Stimulated activated CD4-positive, alpha-beta T cell treated with anti-CD3 and anti-CD28 coated beads, Interleukin-12 subunit alpha, Interleukin-12 subunit beta, amount 100 ng/mL, for 48 hours (primary cell): ENCODE results near the gene TMEM156.

ENCODE experiments used
- DNase-seq, 3 donors: peaks; one replicate each; pipeline ENCODE4 v3.0.0-alpha.2; 2020; ENCODE audit warnings: low read depth in 2 of 3, low spot score in 1 of 3

The TMEM156 gene

DNA sequence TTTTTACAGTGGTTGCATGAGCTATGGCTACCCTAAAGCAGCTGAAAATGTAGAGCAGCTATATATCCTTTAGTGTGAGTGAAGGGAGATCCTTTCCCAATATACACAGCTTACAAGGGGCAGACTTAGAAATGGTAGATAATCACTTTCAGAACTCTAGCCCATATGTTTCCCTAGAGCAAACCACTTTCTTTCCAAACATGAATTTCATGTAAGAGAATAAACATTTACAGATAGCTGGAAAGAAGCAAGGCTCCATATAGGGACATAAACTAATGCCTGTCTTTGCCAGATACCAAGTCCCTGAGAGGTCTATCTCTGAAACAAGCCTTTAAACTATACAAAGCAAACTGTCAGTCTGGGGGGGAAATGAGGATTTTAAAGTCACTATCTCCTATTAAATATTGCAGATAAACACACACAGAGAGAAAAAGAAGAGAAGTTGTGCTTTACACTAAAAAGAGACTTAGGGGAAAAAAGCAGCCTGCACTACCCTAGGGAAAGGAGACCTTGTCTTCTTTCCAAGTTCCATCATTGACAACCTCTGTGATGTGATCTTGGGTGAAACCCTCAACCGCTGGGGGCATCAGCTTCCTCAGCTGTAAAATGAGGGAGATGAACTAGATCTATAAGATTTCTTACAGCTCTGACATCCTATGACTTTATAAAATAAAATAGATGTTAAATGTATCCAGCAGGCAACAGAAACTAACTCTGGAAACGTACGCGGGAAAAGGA, 73.6 kb downstream of the TMEM156 start:
- DNase-seq: no peak

DNA sequence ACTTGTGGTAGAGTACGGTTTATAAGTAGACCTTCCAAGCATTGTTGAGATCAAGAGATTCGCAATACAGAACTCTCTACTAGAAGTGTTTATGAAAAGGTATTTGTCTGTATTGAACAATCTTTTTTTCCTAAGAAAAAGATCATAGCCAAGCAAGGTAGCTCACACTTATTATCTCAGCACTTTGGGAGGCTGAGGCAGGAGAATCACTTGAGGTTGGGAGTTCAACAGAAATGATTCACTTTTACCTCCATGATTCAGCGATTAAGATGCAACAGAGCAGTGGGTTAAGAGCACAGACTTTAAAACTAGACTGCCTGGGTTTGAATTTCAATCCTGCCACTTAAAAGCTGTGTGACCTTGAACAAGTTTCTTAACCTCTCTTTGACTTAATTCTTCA, 74.3 kb downstream of the TMEM156 start:
- peak in 2 of 3 donors; percentile 9 to 28 for DNase-seq

GRCh38 chr4:38957261-38957815, 74.9 kb downstream of the TMEM156 start:
- no peak for DNase-seq

DNA sequence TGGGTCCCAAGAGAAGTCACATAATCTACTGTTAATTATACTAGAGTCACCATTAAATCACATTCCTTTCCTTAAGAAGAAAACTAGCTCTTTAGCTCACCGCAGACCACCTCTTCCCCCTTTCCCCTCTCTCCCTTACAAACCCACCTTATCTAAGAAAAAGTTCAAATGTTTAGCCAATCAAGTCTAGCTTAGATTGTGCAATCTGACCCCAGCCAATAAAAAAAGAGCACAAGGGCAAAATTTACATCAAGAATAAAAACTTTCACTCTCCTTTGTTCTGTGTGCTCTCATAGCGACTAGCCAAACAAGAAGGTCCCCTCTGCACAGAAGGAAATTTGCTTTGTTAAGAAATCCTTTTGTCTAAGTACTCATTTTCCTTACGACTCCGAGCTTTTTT, 76.3 kb downstream of the TMEM156 start:
- DNase-seq: no peak

DNA sequence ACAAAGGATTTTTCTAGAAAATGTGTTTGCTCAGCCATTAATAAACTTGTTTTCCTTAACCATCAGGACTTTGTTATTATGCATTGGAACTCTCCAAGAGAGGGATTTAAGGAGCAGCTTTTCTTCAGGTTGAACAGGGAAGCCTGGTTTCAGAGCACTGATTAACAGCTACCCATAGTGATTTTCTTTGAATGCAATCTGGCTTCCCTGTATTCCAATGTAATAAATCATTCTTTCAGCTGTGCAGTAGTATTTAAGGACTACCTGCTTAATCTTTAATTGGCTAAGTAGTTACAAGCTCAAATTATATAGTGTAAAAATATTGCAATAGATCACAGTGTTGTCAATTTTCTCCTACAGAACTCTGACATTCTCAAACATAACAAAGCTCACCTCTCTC, 77.5 kb downstream of the TMEM156 start:
- no peak for DNase-seq

DNA sequence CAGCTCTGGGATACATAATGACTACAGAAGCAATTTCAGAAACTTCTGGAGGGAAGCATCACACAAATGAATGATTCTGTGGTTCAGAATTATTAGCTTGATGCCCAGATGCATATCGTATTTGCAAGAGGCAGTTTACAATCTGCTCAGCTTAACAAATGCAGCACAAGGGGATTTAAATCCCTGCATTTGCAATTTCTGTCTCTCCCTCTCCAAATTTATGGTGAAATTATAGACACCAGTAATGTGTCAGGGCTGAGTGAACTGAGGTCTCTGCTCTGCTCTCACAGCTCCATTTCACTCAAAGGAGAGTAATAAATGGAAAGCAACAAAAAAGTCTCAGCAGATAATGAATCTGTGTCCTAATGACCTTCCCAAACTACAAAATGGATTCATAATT, 80.2 kb downstream of the TMEM156 start:
- no peak for DNase-seq

DNA sequence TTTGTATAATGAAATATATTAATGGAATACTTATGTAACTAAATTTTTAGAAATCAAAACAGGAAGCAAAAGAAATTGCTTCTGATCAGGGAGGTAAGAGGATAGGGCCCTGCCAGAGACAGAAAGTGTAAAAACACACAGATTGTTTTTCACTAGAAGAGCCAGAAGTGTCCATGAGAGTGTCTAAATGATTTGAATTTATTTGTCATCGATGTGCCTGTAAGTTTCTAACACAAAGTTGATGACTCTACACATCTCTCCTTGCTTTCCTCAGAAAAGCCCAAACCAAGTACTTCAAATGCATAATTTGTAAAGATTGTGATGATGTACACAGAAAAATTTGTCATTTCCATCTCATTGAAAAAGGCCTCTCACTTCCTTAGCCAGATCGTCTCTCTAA, 80.6 kb downstream of the TMEM156 start:
- DNase-seq: no peak

- DNase-seq: no peak
Observed at GRCh38 chr4:38950734-38951133, 81.5 kb downstream of the TMEM156 start.

DNA sequence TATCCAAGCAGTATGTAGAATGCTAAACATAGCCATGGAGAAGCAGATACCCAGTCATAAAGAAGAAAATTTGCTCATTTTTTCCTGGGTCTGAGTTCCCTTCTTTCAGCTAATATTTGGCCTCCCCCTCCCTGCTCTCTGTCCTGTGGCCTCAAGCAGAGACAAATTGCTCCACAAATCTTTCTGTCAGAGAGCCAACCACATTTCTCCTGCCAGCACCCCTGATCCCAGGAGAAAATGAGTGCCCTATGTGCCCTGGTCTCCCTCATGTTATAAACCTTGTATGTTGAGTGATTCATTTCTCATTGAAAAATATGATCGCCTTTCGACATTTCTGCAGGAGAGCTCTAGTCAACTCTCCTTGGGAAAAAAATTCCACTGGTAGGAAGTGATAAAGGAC, 82.0 kb downstream of the TMEM156 start:
- DNase-seq: no peak

- peak in 2 of 3 donors; percentile 14 to 27 for DNase-seq
Observed at GRCh38 chr4:38949411-38950051, 82.7 kb downstream of the TMEM156 start.

DNA sequence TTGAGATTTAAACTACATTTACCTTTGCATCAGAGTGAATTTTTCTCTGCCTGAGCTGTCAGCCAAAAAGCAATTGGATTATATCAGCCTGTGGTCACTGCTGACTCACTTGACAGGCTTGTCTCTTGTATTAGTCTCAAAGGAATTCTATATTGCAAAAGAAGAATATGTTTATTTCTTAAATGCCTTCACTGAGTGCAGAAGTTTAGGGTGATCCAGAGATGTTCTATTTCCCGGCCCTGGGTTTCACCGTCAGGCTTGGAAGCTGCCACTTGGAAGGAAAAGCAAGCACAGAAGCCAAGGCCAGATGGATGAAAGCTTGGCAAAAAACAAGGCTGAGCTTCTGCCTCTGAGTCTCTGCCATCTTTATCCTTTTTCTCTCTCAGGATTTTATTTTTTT, 83.7 kb downstream of the TMEM156 start:
- DNase-seq: no peak

DNA sequence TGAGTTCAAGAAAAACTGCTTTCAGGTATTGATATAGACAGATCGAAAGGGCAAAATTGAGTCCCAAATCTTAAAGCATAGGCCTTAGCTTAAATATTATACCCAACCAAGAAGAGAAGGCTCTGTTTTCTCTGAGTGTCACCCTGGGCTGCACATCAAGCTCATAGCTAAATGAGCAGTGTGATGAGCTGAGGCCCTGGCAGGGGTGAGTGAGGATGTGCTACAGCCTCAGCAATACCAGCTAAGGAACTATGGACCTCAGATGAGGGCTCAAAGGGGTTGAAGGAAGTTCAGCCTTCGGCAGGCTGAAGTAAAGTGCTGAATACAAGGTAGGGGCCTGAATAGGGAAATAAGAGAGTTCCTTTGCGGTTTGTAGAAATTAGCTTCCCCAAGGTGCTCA, 85.3 kb downstream of the TMEM156 start:
- DNase-seq: no peak

DNA sequence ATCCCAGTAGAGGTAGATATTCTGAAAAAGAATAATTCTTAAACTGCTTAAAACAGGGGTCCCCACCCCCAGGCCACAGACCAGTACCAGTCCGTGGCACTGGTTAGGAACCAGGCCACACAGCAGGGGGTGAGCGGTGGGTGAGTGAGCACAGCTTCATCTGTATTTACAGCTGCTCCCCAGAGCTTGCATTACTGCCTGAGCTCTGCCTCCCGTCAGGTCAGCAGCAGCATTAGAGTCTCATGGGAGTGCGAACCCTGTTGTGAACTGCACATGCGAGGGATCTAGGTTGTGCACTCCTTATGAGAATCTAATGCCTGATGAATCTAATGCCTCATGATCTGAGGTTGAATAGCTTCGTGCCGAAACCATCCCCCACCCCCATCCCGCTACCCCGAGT, 87.8 kb downstream of the TMEM156 start:
- DNase-seq: no peak

- DNase-seq: no peak
Observed at GRCh38 chr4:38943343-38943742, 88.9 kb downstream of the TMEM156 start.

DNA sequence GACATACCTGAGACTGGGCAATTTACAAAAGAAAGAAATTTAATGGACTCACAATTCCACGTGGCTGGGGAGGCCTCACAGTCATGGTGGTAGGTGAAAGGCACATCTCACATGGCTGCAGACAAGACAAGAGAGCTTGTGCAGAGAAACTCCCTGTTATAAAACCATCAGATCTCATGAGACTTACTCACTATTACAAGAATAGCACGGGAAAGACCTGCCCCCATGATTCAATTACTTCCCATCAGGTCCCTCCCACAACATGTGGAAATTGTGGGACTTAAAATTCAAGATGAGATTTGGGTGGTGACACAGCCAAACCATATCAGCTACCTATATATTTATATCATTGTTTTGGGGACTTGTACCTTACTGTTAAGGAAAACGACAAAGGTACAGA, 90.3 kb downstream of the TMEM156 start:
- DNase-seq: peak in 1 of 3 donors; percentile 14

DNA sequence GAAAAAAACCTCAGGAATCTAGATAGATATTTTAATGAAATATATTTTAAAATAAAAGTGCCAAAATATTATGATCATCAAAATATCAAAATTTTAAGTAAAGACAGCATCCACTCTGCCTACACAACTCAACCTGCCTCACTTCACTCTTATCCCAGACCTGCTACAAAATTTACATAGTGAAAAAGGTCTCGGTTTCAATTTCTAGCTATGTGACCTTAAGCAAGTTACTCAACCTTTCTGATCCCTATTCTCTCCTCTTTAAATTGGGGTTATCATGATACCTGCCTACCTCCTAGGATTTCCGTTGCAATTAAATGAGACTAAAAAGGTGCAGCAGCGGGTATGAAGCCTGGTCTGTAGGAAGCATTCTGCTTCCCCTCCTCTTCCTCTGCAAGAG, 91.7 kb downstream of the TMEM156 start:
- no peak for DNase-seq

- no peak for DNase-seq
Observed at GRCh38 chr4:38939165-38939564, 93.0 kb downstream of the TMEM156 start.

- no peak for DNase-seq
Observed at GRCh38 chr4:38935391-38936073, 96.7 kb downstream of the TMEM156 start.

GRCh38 chr4:38931125-38931524, 101.1 kb downstream of the TMEM156 start:
- no peak for DNase-seq

- DNase-seq: no peak
Observed at GRCh38 chr4:38930707-38931106, 101.5 kb downstream of the TMEM156 start.

GRCh38 chr4:38930204-38930603, 102.0 kb downstream of the TMEM156 start:
- no peak for DNase-seq

DNA sequence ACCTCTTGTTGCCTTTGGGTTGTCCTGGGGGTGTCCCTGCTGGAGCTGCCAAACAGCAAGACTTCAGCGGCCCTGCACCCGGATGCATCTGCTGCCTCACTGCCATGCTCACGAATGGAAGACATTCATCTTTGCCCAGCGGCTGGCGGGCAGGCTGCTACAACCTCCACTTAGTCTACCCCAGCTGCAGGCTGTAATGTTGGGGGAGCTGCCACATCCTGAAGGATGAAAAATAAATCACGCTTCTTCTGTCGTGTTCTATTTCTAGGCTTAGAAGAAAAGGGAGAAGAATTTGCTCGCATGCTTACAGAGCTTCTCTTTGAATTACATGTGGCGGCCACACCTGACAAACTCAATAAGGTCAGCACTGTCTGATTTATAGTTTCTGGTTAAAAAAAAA, 103.2 kb downstream of the TMEM156 start:
- DNase-seq: no peak
